ENCODE data around the gene KAT2B. TPM values are rescaled to one million over a fixed set of nuclear protein-coding genes. Genes with fewer than 3 reads are reported as not detected.

KAT2B gene
- total RNA-seq, 2 donors from 2014 or later, result 25.0 to 70.5 TPM

DNA sequence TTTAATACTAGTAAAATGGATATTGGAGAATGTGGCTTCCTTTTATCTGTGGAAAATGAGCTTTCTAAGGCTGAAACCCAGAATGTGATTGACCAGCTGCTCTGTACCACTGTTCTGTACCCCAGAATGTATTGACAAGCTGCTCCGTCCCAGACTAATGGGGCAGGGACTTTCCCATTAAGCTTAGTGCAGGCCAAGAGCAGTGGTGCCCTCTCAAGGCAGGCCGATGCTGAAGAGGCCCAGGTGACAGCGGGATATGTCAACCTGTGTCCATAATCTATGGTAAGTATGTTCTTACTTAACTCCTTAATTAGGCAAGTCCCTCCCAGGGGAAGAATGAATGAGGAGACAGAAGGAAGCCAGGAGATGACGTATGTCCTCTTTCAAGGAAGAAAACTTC is 114.7 kb downstream of the KAT2B start:
- H3K27me3 ChIP-seq, result no peaks in the 10 kb centered on the region
- peaks cover 12% of the 10 kb centered on the region for H3K36me3 ChIP-seq
- TF ChIP-seq, protein P1, sequence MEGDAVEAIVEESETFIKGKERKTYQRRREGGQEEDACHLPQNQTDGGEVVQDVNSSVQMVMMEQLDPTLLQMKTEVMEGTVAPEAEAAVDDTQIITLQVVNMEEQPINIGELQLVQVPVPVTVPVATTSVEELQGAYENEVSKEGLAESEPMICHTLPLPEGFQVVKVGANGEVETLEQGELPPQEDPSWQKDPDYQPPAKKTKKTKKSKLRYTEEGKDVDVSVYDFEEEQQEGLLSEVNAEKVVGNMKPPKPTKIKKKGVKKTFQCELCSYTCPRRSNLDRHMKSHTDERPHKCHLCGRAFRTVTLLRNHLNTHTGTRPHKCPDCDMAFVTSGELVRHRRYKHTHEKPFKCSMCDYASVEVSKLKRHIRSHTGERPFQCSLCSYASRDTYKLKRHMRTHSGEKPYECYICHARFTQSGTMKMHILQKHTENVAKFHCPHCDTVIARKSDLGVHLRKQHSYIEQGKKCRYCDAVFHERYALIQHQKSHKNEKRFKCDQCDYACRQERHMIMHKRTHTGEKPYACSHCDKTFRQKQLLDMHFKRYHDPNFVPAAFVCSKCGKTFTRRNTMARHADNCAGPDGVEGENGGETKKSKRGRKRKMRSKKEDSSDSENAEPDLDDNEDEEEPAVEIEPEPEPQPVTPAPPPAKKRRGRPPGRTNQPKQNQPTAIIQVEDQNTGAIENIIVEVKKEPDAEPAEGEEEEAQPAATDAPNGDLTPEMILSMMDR (IDR thresholded peaks at IDR 0.05), result no peak
- no peaks in the 10 kb centered on the region for H3K9me3 ChIP-seq
- no peaks in the 10 kb centered on the region for H3K4me1 ChIP-seq
- no peak overlapping the region for H3K4me3 ChIP-seq
- DNase-seq (ENCODE audit: low spot score), result no peak
- H3K27ac ChIP-seq, result no peak overlapping the region

DNA sequence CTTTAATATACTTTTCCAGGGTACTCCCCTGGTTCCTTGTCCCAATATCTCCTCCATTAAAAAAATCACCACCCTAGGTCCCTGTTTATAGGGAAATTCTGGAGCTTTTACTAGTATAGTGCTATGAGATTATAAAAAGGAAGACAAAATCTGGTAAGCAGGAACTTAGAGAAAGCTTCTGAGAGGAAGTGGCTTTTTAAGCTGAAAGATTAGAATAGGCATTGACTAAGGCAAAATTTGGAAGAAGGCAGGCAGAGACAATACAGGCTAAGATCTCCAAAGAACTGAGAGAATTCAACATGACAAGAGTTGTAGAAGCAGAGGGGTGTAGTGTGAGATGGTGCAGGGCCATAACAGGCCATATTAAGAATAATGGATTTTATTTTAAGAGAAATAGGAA is 120.0 kb downstream of the KAT2B start:
- Histone ChIP-seq H3K4me3 (no peak overlapping the region), H3K4me1 (no peaks in the 10 kb centered on the region), H3K9me3 (no peaks in the 10 kb centered on the region), H3K27ac (no peak overlapping the region), H3K36me3 (no peaks in the 10 kb centered on the region), H3K27me3 (no peaks in the 10 kb centered on the region)
- DNase-seq (ENCODE audit: low spot score), result no peak
- TF ChIP-seq, protein P1 (IDR thresholded peaks at IDR 0.05), result no peak

DNA sequence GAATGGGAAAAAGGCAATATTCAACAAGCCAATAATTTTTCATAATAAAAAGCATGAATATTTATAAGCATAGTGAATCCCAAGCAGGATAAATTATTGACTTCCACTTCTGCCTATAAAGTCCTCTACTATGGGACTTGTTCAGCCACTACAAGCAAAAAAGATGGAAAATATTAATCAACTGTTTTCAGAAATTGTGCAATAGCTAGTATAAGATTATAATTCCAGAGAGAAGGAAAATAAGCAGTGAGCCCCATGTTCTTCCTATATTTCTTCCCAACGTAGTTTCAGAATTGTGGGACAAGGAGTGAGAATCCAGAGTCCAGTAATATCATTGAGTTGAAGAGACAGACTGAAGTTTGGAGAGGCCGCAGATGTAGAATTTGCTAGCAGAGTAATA is 121.5 kb downstream of the KAT2B start:
- no peak overlapping the region for H3K4me3 ChIP-seq
- no peaks in the 10 kb centered on the region for H3K27me3 ChIP-seq
- DNase-seq (ENCODE audit: low spot score), result no peak
- no peaks in the 10 kb centered on the region for H3K36me3 ChIP-seq
- TF ChIP-seq, protein P1 (IDR thresholded peaks at IDR 0.05), result no peak
- no peaks in the 10 kb centered on the region for H3K4me1 ChIP-seq
- no peak overlapping the region for H3K27ac ChIP-seq
- H3K9me3 ChIP-seq, result no peaks in the 10 kb centered on the region

DNA sequence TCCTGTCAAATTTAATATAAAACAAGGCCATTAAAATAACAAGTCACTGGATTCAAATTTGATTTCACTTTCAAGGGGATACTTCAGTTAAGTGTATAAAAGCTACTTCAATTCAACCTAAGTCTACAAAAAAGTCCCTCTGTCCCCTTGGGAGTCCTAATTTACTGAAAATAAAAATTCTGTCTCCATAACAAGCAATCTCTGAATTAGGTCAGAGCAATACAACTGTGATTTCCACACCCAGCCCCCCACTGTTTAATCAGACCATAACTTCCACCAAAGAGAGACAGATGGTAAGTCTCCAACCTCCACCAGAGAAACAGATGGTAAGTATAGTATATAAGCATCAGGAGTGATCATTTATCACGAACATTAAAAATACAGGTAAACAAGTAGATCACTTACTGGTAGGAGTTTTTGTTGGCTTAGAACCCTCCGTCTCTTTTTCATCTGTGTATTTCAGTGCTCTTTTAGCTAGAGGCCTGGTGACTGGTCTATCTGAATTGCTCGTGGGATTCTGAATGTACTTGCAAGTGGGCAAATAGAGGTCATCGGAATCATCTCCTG is 133.7 kb downstream of the KAT2B start:
- no peak for DNase-seq (ENCODE audit: low spot score)
- no peaks in the 10 kb centered on the region for H3K4me1 ChIP-seq
- H3K36me3 ChIP-seq, result no peaks in the 10 kb centered on the region
- no peak overlapping the region for H3K4me3 ChIP-seq
- H3K9me3 ChIP-seq, result no peaks in the 10 kb centered on the region
- H3K27ac ChIP-seq, result no peak overlapping the region
- TF ChIP-seq, protein P1 (IDR thresholded peaks at IDR 0.05), result no peak
- no peaks in the 10 kb centered on the region for H3K27me3 ChIP-seq

DNA sequence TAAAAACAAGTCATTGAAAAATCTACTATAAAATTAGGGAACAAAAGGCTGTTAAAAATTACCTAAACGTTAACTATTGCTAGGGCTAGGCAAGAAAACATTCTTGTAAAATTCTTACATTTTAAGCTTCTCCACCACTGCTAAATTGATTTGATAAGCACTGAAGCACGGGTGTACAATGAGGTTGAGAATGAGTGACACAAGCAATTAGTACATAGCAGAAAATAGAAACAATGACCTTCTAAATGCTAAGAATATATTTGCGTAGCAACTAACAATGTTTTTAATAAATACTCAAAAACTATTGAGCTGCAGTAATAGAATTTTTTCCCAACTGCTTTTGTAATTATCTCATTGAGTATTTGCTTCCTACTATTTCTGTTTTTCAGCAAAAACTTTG is 141.0 kb downstream of the KAT2B start:
- no peak for DNase-seq (ENCODE audit: low spot score)
- TF ChIP-seq, protein P1 (IDR thresholded peaks at IDR 0.05), result no peak
- no peak overlapping the region for H3K27ac ChIP-seq

DNA sequence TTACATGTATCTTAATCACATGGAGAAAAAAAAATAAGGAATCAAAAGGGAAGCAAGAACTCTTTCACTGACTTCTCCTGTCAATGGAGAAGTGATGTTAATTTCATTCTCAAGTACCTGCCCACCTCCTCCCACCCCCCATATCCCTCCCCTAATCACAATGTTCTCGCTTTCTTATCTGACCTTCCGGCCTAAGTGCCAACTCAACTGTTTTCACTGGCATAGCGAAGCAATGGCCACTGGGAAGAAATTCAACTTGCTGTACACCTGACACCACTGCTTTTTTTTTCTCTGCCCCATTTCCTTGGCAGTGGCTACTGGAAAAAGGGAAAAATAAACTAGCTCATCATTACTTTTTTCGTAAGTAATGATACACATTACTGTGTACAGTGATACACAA is 142.0 kb downstream of the KAT2B start:
- Histone ChIP-seq H3K27ac (no peak overlapping the region), H3K9me3 (no peaks in the 10 kb centered on the region), H3K4me3 (no peak overlapping the region), H3K36me3 (no peaks in the 10 kb centered on the region), H3K27me3 (no peaks in the 10 kb centered on the region), H3K4me1 (peaks cover 0 to 12% of the 10 kb centered on the region in 2 donors)
- TF ChIP-seq, protein P1 (IDR thresholded peaks at IDR 0.05), result no peak
- no peak for DNase-seq (ENCODE audit: low spot score)

More for the DNA sequence above, 141.0 kb downstream of the KAT2B start:
- Histone ChIP-seq H3K4me3 (no peak overlapping the region), H3K27me3 (no peaks in the 10 kb centered on the region), H3K4me1 (peaks cover 0 to 7% of the 10 kb centered on the region in 2 donors), H3K9me3 (no peaks in the 10 kb centered on the region), H3K36me3 (no peaks in the 10 kb centered on the region)

All from right atrium auricular region (tissue), 2 donors.